PC-3 (cell line): ENCODE results near the gene RPL27A.

Source experiments
- CTCF ChIP-seq: fragments of 300-600 bp; sonication (generic); conservative IDR thresholded peaks from 2 replicates; pipeline ENCODE4 v1.5.1; 2017; ENCODE audit warnings: antibody characterized with exemption, low read depth, mild to moderate bottlenecking, low read length
- EZH2 ChIP-seq: fragments of 300-600 bp; sonication (generic); IDR thresholded peaks from one replicate; pipeline ENCODE4 v1.6.1; 2017; ENCODE audit warnings: antibody characterized with exemption, mild to moderate bottlenecking, low read length; ENCODE audit not compliant: unreplicated experiment

- no peak for TF ChIP-seq CTCF
- no peak for TF ChIP-seq EZH2
Observed at GRCh38 chr11:8638300-8638699, 44.3 kb upstream of the RPL27A start.
